ENCODE measurements around the gene MYEF2.

MYEF2 gene

DNA sequence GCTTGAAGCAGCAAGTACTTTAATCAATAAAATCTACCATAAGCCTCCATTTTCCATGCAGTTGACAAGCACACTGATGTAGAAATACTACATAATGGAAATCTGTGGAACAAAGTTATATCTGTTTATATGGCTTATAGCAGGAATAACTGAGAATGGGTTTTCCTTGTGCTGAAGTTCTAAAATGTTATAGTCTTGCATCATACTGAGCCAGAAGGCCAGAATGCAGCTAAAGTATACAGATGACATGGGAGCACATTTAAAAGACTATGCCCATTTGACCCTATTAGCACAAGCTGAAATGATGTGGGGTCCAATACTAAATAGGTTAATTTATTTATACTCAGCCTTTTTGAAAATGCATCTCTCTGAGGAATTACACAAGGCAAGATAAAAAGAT, 32.2 kb downstream of the MYEF2 start:
- in situ Hi-C loops (cut with MboI; ENCODE audit: low sequenced_read_pairs), result no loop called here

DNA sequence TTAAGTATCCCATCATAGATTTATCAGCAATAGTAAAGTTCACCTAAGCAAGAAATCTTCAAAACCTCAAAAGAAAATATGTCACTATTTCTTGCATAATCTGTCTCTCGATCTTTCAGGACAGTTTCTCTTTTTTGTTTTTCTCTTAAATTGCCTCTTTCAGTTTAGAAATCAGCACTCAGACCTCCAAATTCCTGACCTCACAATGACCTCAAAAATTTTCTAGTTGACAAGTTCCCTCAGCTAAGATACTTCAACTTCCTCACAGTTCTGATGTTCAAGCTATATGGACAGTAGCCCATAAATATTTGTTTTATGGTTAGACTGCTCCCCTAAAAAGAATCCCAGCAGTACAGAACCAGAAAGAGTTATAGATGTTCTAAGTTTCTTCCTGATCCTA, 33.2 kb downstream of the MYEF2 start:
- in situ Hi-C loops (cut with MboI; ENCODE audit: low sequenced_read_pairs), result no loop called here

DNA sequence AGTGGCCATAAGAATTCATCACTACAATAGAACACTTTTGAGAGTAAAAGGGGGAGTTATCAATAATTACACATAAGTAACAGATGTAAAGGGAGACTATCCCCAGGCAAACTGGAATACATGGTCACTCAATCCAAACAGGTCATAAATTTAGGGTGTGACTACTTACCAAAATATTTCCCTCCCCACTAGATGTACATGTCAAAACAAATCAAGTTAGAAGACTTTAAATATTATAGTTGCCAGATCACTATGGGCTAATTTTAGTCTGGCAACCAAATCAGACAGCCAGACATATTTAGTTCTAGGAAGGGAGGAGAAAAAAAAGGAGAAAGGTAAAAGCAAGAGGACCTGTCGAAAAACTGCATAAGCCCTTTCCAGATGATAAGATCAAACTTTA, 34.2 kb downstream of the MYEF2 start:
- in situ Hi-C loops (cut with MboI; ENCODE audit: low sequenced_read_pairs), result no loop called here

DNA sequence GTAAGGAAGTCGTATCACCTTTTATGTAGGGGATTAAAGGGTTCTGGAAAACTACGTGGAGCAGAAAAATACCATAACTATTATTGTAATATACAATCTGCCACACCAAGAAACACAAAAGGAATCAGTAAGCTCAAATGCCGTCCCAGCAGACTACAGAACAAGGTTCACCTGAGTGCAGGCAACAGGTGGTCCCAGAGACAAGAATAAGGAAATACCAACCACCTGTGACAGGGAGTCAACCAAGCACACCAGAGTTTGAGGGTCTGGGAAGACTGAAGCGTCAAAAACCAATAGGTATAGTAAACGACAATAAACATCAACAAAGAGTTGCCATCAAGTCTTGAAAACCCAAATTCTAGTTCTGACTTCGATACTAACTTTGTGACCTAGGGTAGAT, 45.2 kb downstream of the MYEF2 start:
- in situ Hi-C loops (cut with MboI; ENCODE audit: low sequenced_read_pairs), result no loop called here

- in situ Hi-C loops (cut with MboI; ENCODE audit: low sequenced_read_pairs), result no loop called here
These were observed 46.8 kb downstream of the MYEF2 start for GRCh38 chr15:48131324-48131723.

DNA sequence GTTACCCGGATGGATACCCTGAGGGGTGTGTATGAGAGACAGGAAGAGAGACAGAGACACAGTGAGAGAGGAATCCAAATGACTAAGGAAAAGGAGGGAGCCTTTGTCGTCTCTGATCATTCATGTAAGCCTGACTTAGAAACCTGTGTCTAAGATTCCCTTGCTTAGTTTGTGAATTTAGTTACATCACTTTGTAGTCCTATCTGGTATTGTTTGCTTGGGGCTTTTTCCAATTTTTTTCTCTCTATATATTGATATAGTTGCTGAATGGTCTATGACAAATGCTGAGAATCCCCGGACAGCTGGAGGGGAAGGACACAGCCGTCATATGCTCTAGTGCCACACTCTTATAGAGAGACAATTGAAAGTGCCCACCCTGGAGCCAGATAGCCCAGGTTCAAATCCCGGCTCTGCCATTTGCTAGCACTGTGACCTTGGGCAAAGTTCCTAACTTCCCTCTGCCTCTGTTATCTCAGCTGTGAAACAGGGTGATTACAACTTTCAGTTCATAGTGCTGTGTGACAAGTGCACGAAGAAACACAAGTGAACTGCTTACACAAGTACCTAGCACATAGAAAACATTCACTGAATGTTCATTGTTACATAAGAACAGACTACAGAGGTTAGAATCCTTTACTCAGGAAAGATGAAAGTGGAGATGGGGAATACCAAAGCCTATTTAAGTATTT, 51.3 kb downstream of the MYEF2 start:
- in situ Hi-C loops (cut with MboI; ENCODE audit: low sequenced_read_pairs), result no loop called here

GRCh38 chr15:48121849-48122248, 56.2 kb downstream of the MYEF2 start:
- in situ Hi-C loops (cut with MboI; ENCODE audit: low sequenced_read_pairs), result no loop called here

GRCh38 chr15:48120745-48121144, 57.4 kb downstream of the MYEF2 start, which contains the start of gene SLC24A5:
SLC24A5 (plus strand) TSS chr15:48120990; CDS start chr15:48121045, 55 bp downstream.
- in situ Hi-C loops (cut with MboI; ENCODE audit: low sequenced_read_pairs), result no loop called here

DNA sequence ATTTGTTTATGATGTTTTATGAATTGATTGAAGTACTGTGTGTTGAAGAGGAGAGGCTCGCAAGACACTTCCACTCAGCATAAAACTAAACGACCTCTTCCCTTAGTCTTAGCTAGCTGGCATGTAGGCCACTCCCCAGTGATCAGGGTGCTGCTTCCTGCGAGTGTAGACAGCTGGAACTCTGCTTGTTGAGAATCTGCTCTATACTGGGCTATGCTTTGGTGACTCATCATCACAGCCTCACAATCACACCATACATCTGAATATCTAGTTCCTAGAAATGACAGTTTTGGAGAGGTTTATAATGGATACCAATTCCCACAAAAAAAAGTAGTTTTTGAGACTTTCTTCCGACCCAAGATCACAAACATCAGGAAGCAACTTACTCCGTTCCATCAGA, 58.8 kb downstream of the MYEF2 start:
- in situ Hi-C loops (cut with MboI; ENCODE audit: low sequenced_read_pairs), result no loop called here

DNA sequence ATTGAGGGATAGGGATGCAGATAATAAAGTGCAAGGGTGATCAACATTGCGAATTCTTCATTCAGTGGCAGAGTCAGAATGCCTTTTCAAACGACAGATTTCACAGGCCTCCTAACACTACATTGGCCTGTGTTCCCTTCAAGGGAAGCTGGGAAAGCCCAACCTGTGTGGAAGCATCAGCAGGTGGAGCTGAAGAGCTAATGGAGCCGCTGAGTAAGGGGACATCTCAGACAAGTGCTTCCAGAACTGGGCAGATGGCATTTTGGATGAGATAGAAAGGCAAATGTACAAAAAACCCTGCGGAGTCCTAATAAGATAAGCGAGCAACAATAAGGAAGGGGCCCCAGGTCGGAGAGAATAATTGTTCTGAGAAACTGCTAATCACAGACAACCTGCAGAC, 65.9 kb downstream of the MYEF2 start:
- in situ Hi-C loops (cut with MboI; ENCODE audit: low sequenced_read_pairs), result no loop called here

- in situ Hi-C loops (cut with MboI; ENCODE audit: low sequenced_read_pairs), result no loop called here
These were observed 68.1 kb downstream of the MYEF2 start for GRCh38 chr15:48109856-48110531.

- in situ Hi-C loops (cut with MboI; ENCODE audit: low sequenced_read_pairs), result no loop called here
These were observed 68.9 kb downstream of the MYEF2 start for GRCh38 chr15:48109212-48109611.

DNA sequence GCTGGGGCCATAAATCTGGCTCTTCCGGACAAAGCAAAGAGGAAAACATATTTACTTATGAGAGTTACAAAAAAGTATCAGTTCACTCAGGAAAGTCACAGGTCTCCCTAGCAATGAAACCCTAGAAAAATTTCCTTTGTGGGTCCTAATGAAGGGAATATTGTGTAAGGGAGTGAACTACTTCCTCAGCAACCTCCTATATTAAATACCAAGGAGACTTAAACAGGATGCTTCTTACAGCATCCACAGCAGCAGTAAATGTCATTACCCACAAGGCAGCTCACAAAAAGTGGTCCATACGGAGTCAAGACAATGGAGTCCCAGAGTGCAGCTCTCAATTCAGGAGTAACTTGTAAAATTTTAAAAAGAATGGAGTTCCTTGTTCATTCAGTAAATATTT, 72.2 kb downstream of the MYEF2 start:
- in situ Hi-C loops (cut with MboI; ENCODE audit: low sequenced_read_pairs), result no loop called here

DNA sequence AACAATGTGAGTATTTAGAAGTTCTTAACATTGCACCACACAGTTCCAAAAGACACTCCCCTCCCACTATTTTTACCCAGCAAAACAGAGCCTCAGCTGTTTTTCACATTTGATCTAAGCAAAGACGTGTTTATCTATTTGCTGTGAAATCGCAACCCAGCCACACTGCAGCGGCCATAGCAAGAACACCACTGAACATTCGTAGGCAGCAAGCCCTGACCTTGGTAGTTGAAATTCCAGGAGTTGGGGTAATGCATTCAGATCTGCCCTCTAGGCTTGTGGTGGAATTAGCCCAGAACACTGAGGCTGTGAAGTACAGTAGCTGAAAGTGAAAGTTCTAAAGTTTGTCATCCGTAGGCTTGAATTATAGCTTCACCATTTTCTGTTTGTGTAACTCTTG, 74.4 kb downstream of the MYEF2 start:
- in situ Hi-C loops (cut with MboI; ENCODE audit: low sequenced_read_pairs), result no loop called here

GRCh38 chr15:48102167-48102566, 75.9 kb downstream of the MYEF2 start:
- in situ Hi-C loops (cut with MboI; ENCODE audit: low sequenced_read_pairs), result no loop called here

- in situ Hi-C loops (cut with MboI; ENCODE audit: low sequenced_read_pairs), result no loop called here
These were observed 76.6 kb downstream of the MYEF2 start for GRCh38 chr15:48101376-48101961.

DNA sequence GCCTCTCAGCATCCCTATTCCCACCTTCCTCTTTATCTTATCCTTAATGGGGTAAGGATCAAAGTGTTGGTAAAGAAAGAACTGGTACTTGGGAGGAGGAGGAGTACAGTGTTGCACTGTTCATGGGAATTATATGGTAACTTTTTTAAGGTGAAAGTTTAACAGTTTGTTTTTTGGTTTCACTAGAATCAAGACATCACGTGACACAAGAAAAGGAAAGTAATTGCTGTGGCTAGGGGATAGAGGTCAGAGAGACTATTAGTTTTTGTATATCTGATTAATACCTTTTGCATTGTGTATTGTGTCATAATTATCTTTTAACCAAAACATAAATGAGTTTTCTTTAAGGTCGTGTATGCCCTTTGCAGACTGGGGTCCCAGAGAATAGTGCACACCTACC, 80.8 kb downstream of the MYEF2 start:
- in situ Hi-C loops (cut with MboI; ENCODE audit: low sequenced_read_pairs), result no loop called here

GRCh38 chr15:48096813-48097212, 81.3 kb downstream of the MYEF2 start:
- in situ Hi-C loops (cut with MboI; ENCODE audit: low sequenced_read_pairs), result no loop called here

GRCh38 chr15:48096355-48096786, 81.7 kb downstream of the MYEF2 start:
- in situ Hi-C loops (cut with MboI; ENCODE audit: low sequenced_read_pairs), result no loop called here

GRCh38 chr15:48091522-48091921, 86.6 kb downstream of the MYEF2 start:
- in situ Hi-C loops (cut with MboI; ENCODE audit: low sequenced_read_pairs), result no loop called here

GRCh38 chr15:48090666-48091065, 87.4 kb downstream of the MYEF2 start:
- in situ Hi-C loops (cut with MboI; ENCODE audit: low sequenced_read_pairs), result no loop called here

- in situ Hi-C loops (cut with MboI; ENCODE audit: low sequenced_read_pairs), result no loop called here
These were observed 88.0 kb downstream of the MYEF2 start for GRCh38 chr15:48090115-48090514.
